Stimulated activated CD4-positive, alpha-beta T cell treated with anti-CD3 and anti-CD28 coated beads, Interleukin-4, amount 100 ng/mL, for 4 hours (primary cell): ENCODE results near the gene ITGA2B.
"Not testable (repeated sequence)": the region's sequence is repeated elsewhere in the genome, so short reads cannot be mapped to it uniquely, and the experiment has no call there.

Experiments
- DNase-seq, 2 experiments: peaks; one replicate each; pipeline ENCODE4 v3.0.0-alpha.2; 2020

Gene ITGA2B

GRCh38 chr17:44351961-44352827 is 37.3 kb downstream of the ITGA2B start:
- DNase-seq, result no peak

- DNase-seq, result no peak
Measured at GRCh38 chr17:44351464-44351863, 38.0 kb downstream of the ITGA2B start.

GRCh38 chr17:44350733-44351226 is 38.7 kb downstream of the ITGA2B start:
- peak; percentile 67 to 75 for DNase-seq

GRCh38 chr17:44349553-44350070 is 39.8 kb downstream of the ITGA2B start:
- no peak for DNase-seq

- no peak for DNase-seq
Measured at GRCh38 chr17:44348988-44349364, 40.5 kb downstream of the ITGA2B start.

GRCh38 chr17:44348234-44348987 is 41.0 kb downstream of the ITGA2B start:
- no peak for DNase-seq

- not testable (repeated sequence) for DNase-seq
Measured at GRCh38 chr17:44347206-44348055, 42.0 kb downstream of the ITGA2B start.

- no peak for DNase-seq
Measured at GRCh38 chr17:44346064-44346844, 43.2 kb downstream of the ITGA2B start.

- no peak for DNase-seq
Measured at GRCh38 chr17:44345454-44346026, 43.9 kb downstream of the ITGA2B start.

- DNase-seq, result peak; percentile 70 to 79
Measured at GRCh38 chr17:44344939-44345453, 44.5 kb downstream of the ITGA2B start, which contains the start of gene GRN. Gene GRN (plus strand): TSS chr17:44345302. CDS start chr17:44349165, 3,863 bp downstream.

- DNase-seq, result no peak
Measured at GRCh38 chr17:44343510-44344209, 45.8 kb downstream of the ITGA2B start.

- DNase-seq, result not testable (repeated sequence)
Measured at GRCh38 chr17:44340553-44340952, 48.9 kb downstream of the ITGA2B start.

- DNase-seq, result no peak
Measured at GRCh38 chr17:44338702-44339101, 50.7 kb downstream of the ITGA2B start.

- no peak for DNase-seq
Measured at GRCh38 chr17:44335968-44336367, 53.5 kb downstream of the ITGA2B start.

GRCh38 chr17:44335564-44335963 is 53.9 kb downstream of the ITGA2B start:
- no peak for DNase-seq

GRCh38 chr17:44334727-44335126 is 54.7 kb downstream of the ITGA2B start:
- no peak for DNase-seq

- no peak for DNase-seq
Measured at GRCh38 chr17:44334315-44334714, 55.1 kb downstream of the ITGA2B start.

- no peak for DNase-seq
Measured at GRCh38 chr17:44333371-44333770, 56.1 kb downstream of the ITGA2B start.

- DNase-seq, result peak; percentile 50 to 57
Measured at GRCh38 chr17:44331249-44331760, 58.1 kb downstream of the ITGA2B start.

- not testable (repeated sequence) for DNase-seq
Measured at GRCh38 chr17:44330263-44330662, 59.2 kb downstream of the ITGA2B start.
